Activated CD8-positive, alpha-beta memory T cell treated with anti-CD3 and anti-CD28 coated beads, Interleukin-2, amount 10 ng/mL, durations not matched to agents 7 days and 5 days (primary cell): ENCODE data around the gene CNIH3. TPM values are rescaled to one million over a fixed set of nuclear protein-coding genes. Genes with fewer than 3 reads are reported as not detected.

Experiments
- ATAC-seq: fragments of 150-1000 bp; cut with Tn5 transposase; one replicate; pipeline ENCODE4 v1.10.0; 2021; ENCODE audit warnings: moderate library complexity
- CTCF ChIA-PET: fragments of 350-600 bp; sonication (Branson Sonifier 250); formaldehyde crosslinking; loops from one replicate; lab custom pipeline; 2021; ENCODE audit warnings: antibody characterized with exemption; lab: Charles Lee
- DNase-seq: peaks from one replicate; pipeline ENCODE4 v3.0.0-alpha.2; 2020
- H3K27ac Mint-ChIP-seq: one replicate; pipeline ENCODE4 v1.8.0; 2021; ENCODE audit warnings: mild to moderate bottlenecking, mixed read lengths
- H3K27me3 Mint-ChIP-seq: one replicate; pipeline ENCODE4 v1.8.0; 2021; ENCODE audit warnings: mixed read lengths
- H3K36me3 Mint-ChIP-seq: one replicate; pipeline ENCODE4 v1.8.0; 2021; ENCODE audit warnings: mild to moderate bottlenecking, mixed read lengths
- H3K4me1 Mint-ChIP-seq: one replicate; pipeline ENCODE4 v1.8.0; 2021; ENCODE audit warnings: mixed read lengths
- H3K4me3 Mint-ChIP-seq: one replicate; pipeline ENCODE4 v1.8.0; 2021; ENCODE audit warnings: mild to moderate bottlenecking, moderate library complexity, mixed read lengths
- H3K9me3 Mint-ChIP-seq: one replicate; pipeline ENCODE4 v1.8.0; 2022; ENCODE audit warnings: low read depth, mixed read lengths
- total RNA-seq, 2 experiments: library from RNA; stranded (reverse); gene quantifications; one replicate each; pipeline ENCODE4 v1.2.3, GENCODE V29; 2021

The CNIH3 gene
- total RNA-seq, 2 experiments from 2014 or later, result 1.1 to 3.6 TPM

- no peak for DNase-seq
- no peak for ATAC-seq
- H3K27ac Mint-ChIP-seq, result peak overlapping the region; percentile 17
- CTCF ChIA-PET, result interaction anchor here (0.7 to 1.2 kb wide), 2 partner anchors 12 to 24 kb away, joined by 3 read pairs; no protein-coding TSS in a partner anchor
- H3K36me3 Mint-ChIP-seq, result no peaks in the 10 kb centered on the region
- peaks cover 7% of the 10 kb centered on the region for H3K27me3 Mint-ChIP-seq
- H3K9me3 Mint-ChIP-seq, result no peaks in the 10 kb centered on the region
- H3K4me1 Mint-ChIP-seq, result peaks cover 14% of the 10 kb centered on the region
- H3K4me3 Mint-ChIP-seq, result no peak overlapping the region
Observed at GRCh38 chr1:224592636-224593582, 23.2 kb upstream of the CNIH3 start.

DNA sequence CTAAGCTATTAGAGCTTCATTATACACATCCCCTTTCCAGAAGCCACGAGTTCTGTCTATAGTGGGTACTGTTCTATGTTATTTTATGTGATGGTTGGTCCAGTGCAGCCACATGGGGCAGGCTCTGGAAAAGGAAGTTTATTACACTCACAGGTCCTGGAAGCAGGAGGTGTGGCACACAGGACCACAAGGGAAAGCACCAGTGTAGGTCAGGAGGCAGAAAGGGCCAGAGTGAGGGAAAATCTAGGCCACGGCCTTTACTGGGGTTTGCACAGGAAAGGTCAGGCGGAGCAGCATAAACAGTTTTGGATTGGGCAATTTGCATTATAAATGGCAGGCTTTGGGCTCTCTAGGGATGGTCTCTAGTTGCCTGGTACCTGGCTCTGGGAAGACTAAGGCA, 21.8 kb upstream of the CNIH3 start:
- Mint-ChIP-seq H3K27me3 (peaks cover 13% of the 10 kb centered on the region), H3K9me3 (no peaks in the 10 kb centered on the region), H3K4me3 (no peak overlapping the region), H3K27ac (no peak overlapping the region), H3K4me1 (peaks cover 14% of the 10 kb centered on the region), H3K36me3 (no peaks in the 10 kb centered on the region)
- no peak for DNase-seq
- CTCF ChIA-PET, result no interaction called here
- no peak for ATAC-seq

- Mint-ChIP-seq H3K9me3 (no peaks in the 10 kb centered on the region), H3K27me3 (peaks cover 13% of the 10 kb centered on the region), H3K36me3 (no peaks in the 10 kb centered on the region), H3K4me1 (peaks cover 14% of the 10 kb centered on the region), H3K4me3 (no peak overlapping the region), H3K27ac (no peak overlapping the region)
- ATAC-seq (no peak), DNase-seq (no peak)
- CTCF ChIA-PET, result no interaction called here
Observed at GRCh38 chr1:224594851-224595250, 21.3 kb upstream of the CNIH3 start.

DNA sequence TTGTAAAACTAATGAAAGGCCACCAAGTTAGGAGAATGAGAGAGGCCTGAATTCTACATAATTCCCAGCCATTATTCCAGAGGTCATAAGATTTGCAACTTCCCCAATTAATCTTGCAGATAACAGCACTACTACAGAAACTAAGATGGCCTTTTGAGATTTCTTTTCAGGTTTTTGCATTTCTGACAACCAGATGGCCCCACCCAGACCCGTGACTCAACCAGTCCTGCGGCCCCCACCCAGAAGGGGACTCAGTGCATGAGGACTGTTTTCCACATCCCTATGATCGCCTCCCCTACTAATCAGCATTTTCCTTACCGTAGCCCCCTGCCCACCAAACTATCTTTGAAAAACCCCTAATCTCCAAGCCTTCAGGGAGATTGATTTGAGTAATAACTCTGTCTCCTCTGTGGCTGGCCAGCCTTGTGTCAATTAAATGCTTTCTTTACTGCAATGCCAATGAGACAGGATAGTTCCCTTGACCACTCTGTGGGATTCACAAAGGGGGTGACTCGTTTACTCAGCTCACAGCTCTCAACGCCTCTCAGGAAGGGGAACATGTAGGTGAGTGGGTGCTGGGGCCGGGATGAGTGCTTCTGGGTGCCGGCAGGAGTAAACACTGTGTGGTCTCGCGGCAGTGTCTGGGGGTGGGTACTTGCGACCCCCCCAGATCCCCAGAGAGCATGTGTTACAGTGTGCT, 10.5 kb upstream of the CNIH3 start:
- H3K27ac Mint-ChIP-seq, result no peak overlapping the region
- H3K4me1 Mint-ChIP-seq, result no peaks in the 10 kb centered on the region
- ATAC-seq, result no peak

GRCh38 chr1:224607188-224608148, 8.6 kb upstream of the CNIH3 start:
- H3K4me3 Mint-ChIP-seq, result no peak overlapping the region
- H3K4me1 Mint-ChIP-seq, result no peaks in the 10 kb centered on the region
- no peak for ATAC-seq
- no peaks in the 10 kb centered on the region for H3K9me3 Mint-ChIP-seq
- CTCF ChIA-PET, result interaction anchor here (0.9 to 1.2 kb wide), 2 partner anchors 64 to 247 kb away, joined by 3 read pairs; no protein-coding TSS in a partner anchor
- no peak for DNase-seq
- H3K36me3 Mint-ChIP-seq, result no peaks in the 10 kb centered on the region
- H3K27ac Mint-ChIP-seq, result no peak overlapping the region
- peaks cover 23% of the 10 kb centered on the region for H3K27me3 Mint-ChIP-seq

More for the DNA sequence above, 10.5 kb upstream of the CNIH3 start:
- H3K27me3 Mint-ChIP-seq, result peaks cover 25% of the 10 kb centered on the region
- DNase-seq, result no peak
- no peak overlapping the region for H3K4me3 Mint-ChIP-seq
- H3K9me3 Mint-ChIP-seq, result no peaks in the 10 kb centered on the region
- CTCF ChIA-PET, result interaction anchor here (1.4 kb wide), 1 partner anchor 39 kb away, joined by 3 read pairs; no protein-coding TSS in a partner anchor
- no peaks in the 10 kb centered on the region for H3K36me3 Mint-ChIP-seq

DNA sequence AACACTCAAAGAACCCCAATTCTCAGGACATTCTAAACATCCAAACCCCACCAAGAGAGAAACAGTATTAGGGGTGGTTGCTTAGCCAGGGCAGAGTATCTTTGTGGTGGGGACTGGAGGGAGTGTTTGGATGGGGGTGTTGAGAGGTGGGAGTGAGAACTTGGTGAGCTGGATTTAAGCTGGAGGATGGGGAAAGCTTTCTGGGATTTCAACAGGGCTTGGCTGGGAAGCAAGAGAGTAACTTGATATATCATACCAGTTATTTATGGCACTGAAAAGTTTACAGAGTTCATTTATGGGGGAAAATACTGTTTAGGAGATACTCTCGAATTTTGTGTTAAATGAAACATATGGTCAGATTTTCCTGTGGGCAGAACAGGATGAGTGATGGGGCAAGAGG, 6.8 kb upstream of the CNIH3 start:
- CTCF ChIA-PET, result no interaction called here
- DNase-seq (no peak), ATAC-seq (no peak)
- peaks cover 25% of the 10 kb centered on the region for H3K27me3 Mint-ChIP-seq
- no peaks in the 10 kb centered on the region for H3K36me3 Mint-ChIP-seq
- H3K27ac Mint-ChIP-seq, result no peak overlapping the region
- H3K4me1 Mint-ChIP-seq, result no peaks in the 10 kb centered on the region
- H3K9me3 Mint-ChIP-seq, result no peaks in the 10 kb centered on the region
- no peak overlapping the region for H3K4me3 Mint-ChIP-seq

- no peak overlapping the region for H3K4me3 Mint-ChIP-seq
- H3K27me3 Mint-ChIP-seq, result peaks cover 39% of the 10 kb centered on the region
- H3K27ac Mint-ChIP-seq, result no peak overlapping the region
- DNase-seq (no peak), ATAC-seq (no peak)
- no peaks in the 10 kb centered on the region for H3K9me3 Mint-ChIP-seq
- no peaks in the 10 kb centered on the region for H3K36me3 Mint-ChIP-seq
- H3K4me1 Mint-ChIP-seq, result peaks cover 16% of the 10 kb centered on the region
- CTCF ChIA-PET, result no interaction called here
Observed at GRCh38 chr1:224612246-224612645, 3.9 kb upstream of the CNIH3 start.

DNA sequence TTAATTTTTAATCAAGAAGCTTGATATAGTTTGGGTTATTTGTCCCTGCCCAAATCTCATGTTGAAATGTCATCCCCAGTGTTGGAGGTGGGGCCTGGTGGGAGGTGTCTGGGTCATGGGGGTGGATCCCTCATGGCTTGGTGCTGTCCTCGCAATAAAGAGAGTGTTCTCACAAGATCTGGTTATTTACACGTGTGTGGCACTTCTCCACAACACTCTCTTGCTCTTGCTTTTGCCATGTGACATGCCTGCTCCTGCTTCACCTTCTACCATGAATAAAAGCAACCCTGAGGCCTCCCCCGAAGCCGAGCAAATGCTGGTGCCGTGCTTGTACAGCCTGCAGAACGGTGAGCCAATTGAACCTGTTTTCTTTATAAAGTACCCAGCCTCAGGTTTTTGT, 2.6 kb upstream of the CNIH3 start:
- no peak for DNase-seq
- Mint-ChIP-seq H3K36me3 (no peaks in the 10 kb centered on the region), H3K27ac (no peak overlapping the region), H3K9me3 (no peaks in the 10 kb centered on the region), H3K4me3 (no peak overlapping the region), H3K27me3 (peaks cover 51% of the 10 kb centered on the region), H3K4me1 (peaks cover 27% of the 10 kb centered on the region)
- CTCF ChIA-PET, result interaction anchor here (0.7 kb wide), 1 partner anchor 9 kb away, joined by 3 read pairs; no protein-coding TSS in a partner anchor
- ATAC-seq, result no peak

DNA sequence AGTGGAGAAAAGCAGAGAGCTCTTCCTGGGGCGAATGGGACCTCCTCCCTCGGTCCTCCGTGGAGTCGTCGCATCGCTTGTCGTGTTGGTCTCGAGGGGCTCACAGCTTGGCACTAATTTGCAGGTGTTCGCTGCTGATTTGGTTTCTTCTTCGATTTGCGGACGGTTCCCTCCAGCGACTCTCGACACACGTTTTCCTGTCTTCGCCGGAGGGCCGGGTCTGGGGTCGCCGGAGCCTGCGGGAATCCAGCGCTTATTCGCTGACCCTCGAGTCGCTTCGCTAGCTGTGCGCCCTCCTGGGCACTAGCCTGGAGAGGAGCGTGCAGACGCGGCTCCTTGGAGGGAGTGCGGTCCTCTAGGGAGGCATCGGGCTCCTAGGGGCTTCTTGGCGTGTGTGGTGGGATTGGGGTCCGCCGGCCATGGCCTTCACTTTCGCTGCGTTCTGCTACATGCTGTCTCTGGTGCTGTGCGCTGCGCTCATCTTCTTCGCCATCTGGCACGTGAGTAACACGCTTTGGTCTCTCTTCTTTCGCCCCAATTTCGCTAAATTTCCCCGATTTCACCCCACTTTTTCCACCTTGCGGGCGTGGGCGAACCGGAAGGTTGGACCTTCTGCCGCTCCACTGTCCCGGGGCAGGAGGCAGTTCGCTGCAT, 766 bp downstream of the CNIH3 start:
- Mint-ChIP-seq H3K4me1 (peaks cover 38% of the 10 kb centered on the region), H3K4me3 (peak overlapping the region; percentile 61), H3K27ac (no peak overlapping the region), H3K27me3 (peaks cover 62% of the 10 kb centered on the region), H3K36me3 (peaks cover 6% of the 10 kb centered on the region), H3K9me3 (peaks cover 6% of the 10 kb centered on the region)
- CTCF ChIA-PET, result interaction anchor here (1.1 to 2.1 kb wide), 6 partner anchors 24 to 306 kb away, joined by 3 to 10 read pairs (median 4); no protein-coding TSS in a partner anchor
- DNase-seq (no peak), ATAC-seq (no peak)

DNA sequence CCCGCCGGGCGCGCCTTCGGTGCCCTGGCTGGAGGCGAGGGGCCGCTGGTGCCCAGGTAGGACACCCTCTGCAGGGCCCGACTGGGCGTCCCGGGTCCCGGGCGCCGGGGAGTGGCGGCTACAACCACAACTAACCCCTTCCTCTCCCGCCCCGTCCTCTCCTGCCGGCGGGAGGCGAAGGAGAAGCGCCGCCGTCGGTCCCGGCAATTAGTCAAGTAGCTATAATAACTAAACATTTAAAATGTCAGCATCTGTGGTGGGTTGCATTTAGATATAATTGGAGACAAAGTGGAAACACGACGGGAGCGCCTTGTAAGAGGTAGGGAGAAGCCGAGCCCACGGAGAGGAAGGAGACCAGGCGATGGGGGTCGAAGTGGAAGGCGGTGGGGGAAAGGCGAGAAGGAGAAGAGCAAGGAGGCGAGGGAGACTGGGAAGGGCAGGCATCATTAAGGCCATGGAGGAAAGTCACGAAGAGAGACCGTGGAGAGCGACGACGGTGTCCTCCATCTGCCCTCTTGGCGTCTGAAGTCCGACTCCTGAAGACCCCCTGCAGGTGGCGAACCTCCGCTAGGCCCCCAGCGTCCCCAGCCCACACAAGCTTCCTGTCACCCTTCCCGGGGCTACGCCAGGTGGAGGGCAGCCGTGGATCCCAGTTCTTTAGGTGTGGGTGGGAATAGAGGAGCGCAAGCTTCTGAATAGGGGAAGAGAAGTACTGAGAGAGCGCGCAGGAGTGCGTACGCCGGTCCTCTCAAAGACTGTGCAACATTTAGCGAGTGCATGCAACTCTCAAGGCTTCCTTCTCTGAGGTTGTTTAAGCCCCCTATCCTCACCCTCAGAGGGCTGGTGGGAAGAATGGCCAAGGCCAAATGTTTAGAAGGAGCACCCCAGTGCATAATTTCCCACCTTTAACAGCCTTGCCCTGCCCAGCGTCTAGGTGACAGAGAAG, 1.6 kb downstream of the CNIH3 start:
- no peak for ATAC-seq
- Mint-ChIP-seq H3K27ac (no peak overlapping the region), H3K4me1 (peaks cover 43% of the 10 kb centered on the region), H3K4me3 (peak overlapping the region; percentile 61), H3K36me3 (peaks cover 12% of the 10 kb centered on the region), H3K9me3 (peaks cover 9% of the 10 kb centered on the region), H3K27me3 (peaks cover 62% of the 10 kb centered on the region)
- no peak for DNase-seq
- CTCF ChIA-PET, result interaction anchor here (1.0 to 2.1 kb wide), 5 partner anchors 25 to 233 kb away, joined by 3 to 10 read pairs (median 5); no protein-coding TSS in a partner anchor

- Mint-ChIP-seq H3K27ac (no peak overlapping the region), H3K27me3 (peaks cover 54% of the 10 kb centered on the region), H3K4me1 (peaks cover 58% of the 10 kb centered on the region), H3K36me3 (peaks cover 17% of the 10 kb centered on the region), H3K4me3 (no peak overlapping the region), H3K9me3 (peaks cover 9% of the 10 kb centered on the region)
- CTCF ChIA-PET, result no interaction called here
- DNase-seq (no peak), ATAC-seq (no peak)
Observed at GRCh38 chr1:224619209-224619608, 3.1 kb downstream of the CNIH3 start.
